K562 (cell line): ENCODE data around the gene TSPAN15. TPM values are rescaled to one million over a fixed set of nuclear protein-coding genes. Genes with fewer than 3 reads are reported as not detected.

ENCODE experiments used
- ATAC-seq: fragments of 200-7000 bp; cut with Tn5 transposase; 3 replicates; pipeline ENCODE4 v1.9.1; 2020; ENCODE audit warnings: moderate library complexity
- BruUV-seq: library from RNA; stranded (reverse); fragments of 400-500 nt; replicated peaks from 2 replicates; lab custom pipeline; 2021; lab: Mats Ljungman, UMichigan
- CTCF ChIA-PET: fragments of 300-600 bp; formaldehyde crosslinking; extraction: SDS; loops from one replicate; lab custom pipeline; 2021; ENCODE audit warnings: low intra/inter-chr PET ratio; lab: Yijun Ruan, JAX
- POLR2A ChIA-PET: fragments of 300-600, 350-650 bp; sonication (Branson Sonifier 250); formaldehyde crosslinking; extraction: SDS; loops from one replicate; lab custom pipeline; 2021; ENCODE audit warnings: antibody characterized with exemption, inconsistent platforms; lab: Yijun Ruan, JAX
- DNase-seq, 4 experiments: peaks; one replicate each; pipeline versions ENCODE4 v3.0.0 to v3.0.0-alpha.2; 2011 to 2018; ENCODE audit warnings: low spot score in 3 of 4, mixed read lengths in 3 of 4; ENCODE audit errors: extremely low read depth in 1 of 4
- FAIRE-seq: peaks from 2 replicates; lab custom pipeline; 2011; peaks lifted over from hg19 to GRCh38; lab: Jason Lieb, UNC
- H2AFZ ChIP-seq: 2 replicates; pipeline ENCODE4 v1.6.0; 2011; ENCODE audit warnings: low read depth, low read length, control low read depth, inconsistent platforms
- H3K27ac ChIP-seq: fragments of 200-600 bp; 3 replicates; pipeline ENCODE4 v1.8.0; 2011; ENCODE audit warnings: low read depth, mild to moderate bottlenecking, control low read depth, inconsistent platforms, low read length, moderate library complexity, mixed read lengths; ENCODE audit errors: extremely low read depth
- H3K27me3 ChIP-seq, 2 experiments: fragments of 300-600 bp in 1 of 2; 2 replicates in 1 of 2; 3 replicates in 1 of 2; pipeline versions ENCODE4 v1.6.0 to v1.8.0; 2011; ENCODE audit warnings: inconsistent platforms in 2 of 2, low read length in 2 of 2, mild to moderate bottlenecking in 1 of 2, mixed read lengths in 1 of 2, moderate library complexity in 1 of 2; ENCODE audit not compliant: control insufficient read depth in 2 of 2, insufficient read depth in 2 of 2
- H3K36me3 ChIP-seq: fragments of 300-600 bp; 3 replicates; pipeline ENCODE4 v1.8.0; 2011; ENCODE audit warnings: mild to moderate bottlenecking, low read length, inconsistent platforms; ENCODE audit not compliant: control insufficient read depth, insufficient read depth
- H3K4me1 ChIP-seq, 2 experiments: fragments of 200-600 bp in 1 of 2; replicated peaks in 1 of 2; 2 replicates in 1 of 2; 3 replicates in 1 of 2; pipeline versions ENCODE4 v1.5.1 to v1.8.0; 2011; ENCODE audit warnings: inconsistent platforms in 2 of 2, low read length in 2 of 2, mild to moderate bottlenecking in 1 of 2, mixed read lengths in 1 of 2, moderate library complexity in 1 of 2; ENCODE audit not compliant: control insufficient read depth in 2 of 2, insufficient read depth in 2 of 2
- H3K4me2 ChIP-seq: 2 replicates; pipeline ENCODE4 v1.6.1; 2011; ENCODE audit warnings: low read length, control low read depth, inconsistent platforms, mixed read lengths; ENCODE audit not compliant: insufficient read depth
- H3K4me3 ChIP-seq: fragments of 200-600 bp; sonication (generic), shearing (Covaris generic); 2 replicates; pipeline ENCODE4 v1.5.1; 2016; ENCODE audit warnings: control low read depth, inconsistent platforms
- H3K79me2 ChIP-seq: fragments of 200-600 bp; 3 replicates; pipeline ENCODE4 v1.8.0; 2011; ENCODE audit warnings: low read length, inconsistent platforms; ENCODE audit not compliant: control insufficient read depth, insufficient read depth
- H3K9ac ChIP-seq, 2 experiments: 2 replicates each; pipeline versions ENCODE4 v1.6.0 to v1.6.1; 2011; ENCODE audit warnings: low read depth in 2 of 2, low read length in 2 of 2, control low read depth in 1 of 2, inconsistent platforms in 1 of 2, mild to moderate bottlenecking in 1 of 2, mixed read lengths in 1 of 2; ENCODE audit not compliant: insufficient read depth in 1 of 2
- H3K9me1 ChIP-seq: one replicate; pipeline ENCODE4 v1.6.0; 2011; ENCODE audit warnings: inconsistent platforms, mild to moderate bottlenecking, low read length, moderate library complexity; ENCODE audit not compliant: control insufficient read depth, insufficient read depth
- H3K9me3 ChIP-seq: replicated peaks from 2 replicates; pipeline ENCODE4 v1.5.1; 2011; ENCODE audit warnings: low read depth, low read length, inconsistent platforms; ENCODE audit not compliant: control insufficient read depth, insufficient read depth
- H4K20me1 ChIP-seq: replicated peaks from 2 replicates; pipeline ENCODE4 v1.6.1; 2011; ENCODE audit warnings: low read length, inconsistent platforms, mixed read lengths; ENCODE audit not compliant: control insufficient read depth, insufficient read depth
- CBFB ChIP-seq: sonication (generic); formaldehyde crosslinking; IDR thresholded peaks from 2 replicates; pipeline ENCODE4 v1.4.0; 2020; ENCODE audit warnings: mild to moderate bottlenecking, missing genetic modification reagents
- EHMT2 ChIP-seq: fragments of 450-650 bp; IDR thresholded peaks from 2 replicates; pipeline ENCODE4 v1.6.1; 2018; ENCODE audit warnings: antibody characterized with exemption
- HSF4 ChIP-seq: fragments of 250-450 bp; sonication (Bioruptor Pico); IDR thresholded peaks from 2 replicates; pipeline ENCODE4 v2.1.2; 2022; ENCODE audit warnings: mild to moderate bottlenecking, moderate library complexity, borderline replicate concordance
- MAZ ChIP-seq, 2 experiments: fragments of 450-650 bp in 1 of 2; sonication (generic) in 1 of 2; formaldehyde crosslinking; IDR thresholded peaks in 1 of 2; conservative IDR thresholded peaks in 1 of 2; 2 replicates each; pipeline versions ENCODE4 v1.4.0 to v1.5.0; 2020; ENCODE audit warnings: mild to moderate bottlenecking in 1 of 2, missing genetic modification reagents in 1 of 2
- MCM5 ChIP-seq: fragments of 450-650 bp; IDR thresholded peaks from 2 replicates; pipeline ENCODE4 v1.6.1; 2016; ENCODE audit warnings: low read depth
- MEF2A ChIP-seq: IDR thresholded peaks from 2 replicates; pipeline ENCODE4 v1.6.1; 2011; ENCODE audit warnings: low read depth, mild to moderate bottlenecking, low read length, moderate library complexity; ENCODE audit not compliant: control insufficient read depth
- NCOA2 ChIP-seq, 2 experiments: fragments of 450-650 bp; IDR thresholded peaks; 2 replicates each; pipeline ENCODE4 v1.6.1; 2018; ENCODE audit warnings: mild to moderate bottlenecking in 2 of 2, moderate library complexity in 1 of 2; ENCODE audit not compliant: partially characterized antibody in 2 of 2
- NFXL1 ChIP-seq: fragments of 450-650 bp; formaldehyde crosslinking; IDR thresholded peaks from 2 replicates; pipeline ENCODE4 v1.4.0; 2021; ENCODE audit warnings: mild to moderate bottlenecking
- PHF21A ChIP-seq: fragments of 450-650 bp; IDR thresholded peaks from 2 replicates; pipeline ENCODE4 v1.6.1; 2017; ENCODE audit warnings: low read depth, borderline replicate concordance
- POLR3G ChIP-seq: IDR thresholded peaks from 2 replicates; pipeline ENCODE4 v1.6.1; 2011; ENCODE audit not compliant: insufficient read length, insufficient replicate concordance; ENCODE audit errors: extremely low read depth
- RBM39 ChIP-seq: fragments of 200-400 bp; formaldehyde crosslinking; optimal IDR thresholded peaks from 2 replicates; pipeline ENCODE3; 2018; ENCODE audit warnings: low read depth, low read length
- RNF2 ChIP-seq: sonication (generic); IDR thresholded peaks from 2 replicates; pipeline ENCODE4 v1.6.1; 2016
- SNRNP70 ChIP-seq: fragments of 200-400 bp; formaldehyde crosslinking; optimal IDR thresholded peaks from 2 replicates; pipeline ENCODE3; 2017; ENCODE audit warnings: low read depth, low read length
- TAL1 ChIP-seq: fragments of 450-650 bp; IDR thresholded peaks from 2 replicates; pipeline ENCODE4 v1.6.1; 2016; ENCODE audit warnings: mild to moderate bottlenecking
- TEAD4 ChIP-seq, 2 experiments: sonication (generic) in 1 of 2; formaldehyde crosslinking in 1 of 2; IDR thresholded peaks; 2 replicates each; pipeline versions ENCODE4 v1.6.1 to v1.8.0; 2012 to 2022; ENCODE audit warnings: borderline replicate concordance in 1 of 2, inconsistent platforms in 1 of 2, low read length in 1 of 2, mild to moderate bottlenecking in 1 of 2, missing genetic modification reagents in 1 of 2
- USF1 ChIP-seq: sonication (generic); formaldehyde crosslinking; IDR thresholded peaks from 2 replicates; pipeline ENCODE4 v1.9.0; 2022; ENCODE audit warnings: mild to moderate bottlenecking, missing genetic modification reagents
- WGBS: fragments of 100-300 bp; shearing (Covaris generic); methylation state at CpG from one replicate; pipeline ENCODE4 v1.1.6; 2016; ENCODE audit warnings: low coverage, mixed read lengths; ENCODE audit not compliant: insufficient coverage; ENCODE audit errors: missing lambda C conversion rate; 5-methylcytosine and 5-hydroxymethylcytosine counted together
- in situ Hi-C: fragments of 300-500 bp; cut with MboI; formaldehyde crosslinking; loops from 4 replicates; pipeline ENCODE4 v1.15.0; 2018; ENCODE audit warnings: inconsistent platforms, mixed read lengths
- intact Hi-C: fragments of 100-400 bp; cut with micrococcal nuclease; formaldehyde crosslinking; loops from 2 replicates; pipeline ENCODE4 v1.14.2; 2022
- polyA plus RNA-seq, 8 experiments: library from polyadenylated mRNA; depleted of rRNA in 4 of 8; stranded (reverse) in 5 of 8; unstranded in 3 of 8; fragments of >200 nt; fragmentation: Nextera tagmentation in 2 of 8; fragmentation: Illumina TruSeq in 1 of 8; extraction: Ambion mirVana in 2 of 8; extraction: Trizol in 1 of 8; gene quantifications; 2 replicates each; pipeline versions ENCODE4 v1.2.1 to v1.2.3, GENCODE V29; 2011 to 2014; ENCODE audit warnings: inconsistent platforms in 1 of 8, missing spikeins in 1 of 8
- total RNA-seq, 7 experiments: library from RNA; depleted of rRNA in 6 of 7; stranded (reverse); fragments of >200 nt in 6 of 7; fragmentation: Illumina TruSeq in 2 of 7; extraction: Trizol in 2 of 7; gene quantifications; 2 replicates each; pipeline versions ENCODE4 v1.2.1 to v1.2.3, GENCODE V29; 2011 to 2021; ENCODE audit warnings: low replicate concordance in 1 of 7
- TF ChIP-seq, protein P1 (sequence below): fragments of 450-650 bp; formaldehyde crosslinking; IDR thresholded peaks from 2 replicates; pipeline ENCODE4 v1.4.0; 2020; ENCODE audit warnings: mild to moderate bottlenecking, mixed read lengths
- TF ChIP-seq, protein P2 (sequence below), 3 experiments: fragments of 200-800 bp in 1 of 3; sonication (Bioruptor generic) in 1 of 3; sonication (generic) in 1 of 3; formaldehyde crosslinking in 1 of 3; IDR thresholded peaks; 2 replicates each; pipeline versions ENCODE4 v1.6.1 to v1.8.0; 2016 to 2022; ENCODE audit warnings: mild to moderate bottlenecking in 2 of 3, missing compliant biosample characterization in 2 of 3, missing genetic modification characterization in 2 of 3, missing genetic modification reagents in 1 of 3
- TF ChIP-seq, protein P3 (sequence below): fragments of 200-800 bp; sonication (Bioruptor generic); IDR thresholded peaks from 2 replicates; pipeline ENCODE4 v1.6.1; 2017; ENCODE audit warnings: missing genetic modification characterization, missing compliant biosample characterization

TSPAN15 gene
- total and polyA plus RNA-seq, 9 of the 15 experiments (the other 6 are each of a cell fraction or from before 2014, with no cell fraction given): 0.33 to 1.0 (median 0.45) TPM; not detected in 2

DNA sequence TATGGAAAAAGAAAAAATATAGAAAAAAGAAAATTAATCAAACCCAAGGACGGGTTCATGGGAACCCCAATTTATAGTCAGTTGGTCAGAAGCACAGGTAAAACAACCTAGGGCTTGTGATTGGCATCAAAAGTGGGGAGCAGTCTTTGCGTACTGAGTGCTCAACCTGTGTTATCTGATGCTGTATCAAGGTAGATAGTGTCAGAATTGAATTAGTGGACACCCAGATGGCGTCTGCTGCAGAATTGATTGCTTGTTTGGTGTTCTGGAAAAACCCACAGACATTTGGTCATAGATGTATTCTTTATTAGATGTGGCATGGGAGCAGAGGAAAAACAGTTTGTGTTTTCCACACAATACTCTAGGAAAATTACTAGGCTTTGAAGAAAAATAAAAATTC, 82.4 kb downstream of the TSPAN15 start:
- Histone ChIP-seq H3K4me3 (no peak overlapping the region), H4K20me1 (no peaks in the 10 kb centered on the region), H3K9ac (no peak overlapping the region), H3K9me1 (no peaks in the 10 kb centered on the region), H3K9me3 (no peaks in the 10 kb centered on the region), H2AFZ (no peak overlapping the region), H3K79me2 (no peaks in the 10 kb centered on the region), H3K4me2 (no peak overlapping the region), H3K27me3 (peaks cover 0 to 6% of the 10 kb centered on the region in 2 experiments; a peak in 2 of 5 replicates), H3K4me1 (no peaks in the 10 kb centered on the region), H3K36me3 (no peaks in the 10 kb centered on the region), H3K27ac (no peak overlapping the region)
- 1% methylated on average over 3 of the region's 3 CpGs for WGBS
- DNase-seq (no peak), FAIRE-seq (no peak), ATAC-seq (no peak)
- BruUV-seq: no TSS peak
- CTCF ChIA-PET: no interaction called here
- in situ Hi-C loops (no loop called here), intact Hi-C loops (no loop called here)
- POLR2A ChIA-PET: interaction anchor here (1.0 kb wide), 1 partner anchor 34 kb away, joined by 3 read pairs; no protein-coding TSS in a partner anchor
- TF ChIP-seq MEF2A (no peak), MCM5 (no peak), HSF4 (CRISPR knock-in tag) (no peak), RBM39 (no peak), MAZ (CRISPR knock-in tag; conservative IDR thresholded peaks at IDR 0.05 in 1 of 2, IDR thresholded peaks at IDR 0.05 in 1 of 2) (no peak), NCOA2 (IDR thresholded peaks at IDR 0.05; ENCODE audit: partially characterized antibody in 2 of 2) (no peak), CBFB (CRISPR knock-in tag) (no peak), TAL1 (no peak), TEAD4 (IDR thresholded peaks at IDR 0.05; ENCODE audit: low read length) (no peak), TEAD4 (CRISPR knock-in tag; IDR thresholded peaks at IDR 0.05; ENCODE audit: borderline replicate concordance) (no peak), EHMT2 (no peak), POLR3G (no peak), NFXL1 (CRISPR knock-in tag) (no peak), SNRNP70 (no peak), RNF2 (no peak), USF1 (CRISPR knock-in tag) (no peak), PHF21A (no peak)
- TF ChIP-seq, protein P1, sequence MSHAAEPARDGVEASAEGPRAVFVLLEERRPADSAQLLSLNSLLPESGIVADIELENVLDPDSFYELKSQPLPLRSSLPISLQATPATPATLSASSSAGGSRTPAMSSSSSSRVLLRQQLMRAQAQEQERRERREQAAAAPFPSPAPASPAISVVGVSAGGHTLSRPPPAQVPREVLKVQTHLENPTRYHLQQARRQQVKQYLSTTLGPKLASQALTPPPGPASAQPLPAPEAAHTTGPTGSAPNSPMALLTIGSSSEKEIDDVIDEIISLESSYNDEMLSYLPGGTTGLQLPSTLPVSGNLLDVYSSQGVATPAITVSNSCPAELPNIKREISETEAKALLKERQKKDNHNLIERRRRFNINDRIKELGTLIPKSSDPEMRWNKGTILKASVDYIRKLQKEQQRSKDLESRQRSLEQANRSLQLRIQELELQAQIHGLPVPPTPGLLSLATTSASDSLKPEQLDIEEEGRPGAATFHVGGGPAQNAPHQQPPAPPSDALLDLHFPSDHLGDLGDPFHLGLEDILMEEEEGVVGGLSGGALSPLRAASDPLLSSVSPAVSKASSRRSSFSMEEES (CRISPR knock-in tag): no peak
- TF ChIP-seq, protein P2, sequence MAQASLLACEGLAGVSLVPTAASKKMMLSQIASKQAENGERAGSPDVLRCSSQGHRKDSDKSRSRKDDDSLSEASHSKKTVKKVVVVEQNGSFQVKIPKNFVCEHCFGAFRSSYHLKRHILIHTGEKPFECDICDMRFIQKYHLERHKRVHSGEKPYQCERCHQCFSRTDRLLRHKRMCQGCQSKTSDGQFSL (CRISPR knock-in tag; IDR thresholded peaks at IDR 0.05): no peak
- TF ChIP-seq, protein P2 (tag; IDR thresholded peaks at IDR 0.05): no peak
- TF ChIP-seq, protein P3, sequence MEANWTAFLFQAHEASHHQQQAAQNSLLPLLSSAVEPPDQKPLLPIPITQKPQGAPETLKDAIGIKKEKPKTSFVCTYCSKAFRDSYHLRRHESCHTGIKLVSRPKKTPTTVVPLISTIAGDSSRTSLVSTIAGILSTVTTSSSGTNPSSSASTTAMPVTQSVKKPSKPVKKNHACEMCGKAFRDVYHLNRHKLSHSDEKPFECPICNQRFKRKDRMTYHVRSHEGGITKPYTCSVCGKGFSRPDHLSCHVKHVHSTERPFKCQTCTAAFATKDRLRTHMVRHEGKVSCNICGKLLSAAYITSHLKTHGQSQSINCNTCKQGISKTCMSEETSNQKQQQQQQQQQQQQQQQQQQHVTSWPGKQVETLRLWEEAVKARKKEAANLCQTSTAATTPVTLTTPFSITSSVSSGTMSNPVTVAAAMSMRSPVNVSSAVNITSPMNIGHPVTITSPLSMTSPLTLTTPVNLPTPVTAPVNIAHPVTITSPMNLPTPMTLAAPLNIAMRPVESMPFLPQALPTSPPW (CRISPR knock-in tag): no peak
